Measurements from ENCODE around the gene KLHL29. TPM values are rescaled to one million over a fixed set of nuclear protein-coding genes. Genes with fewer than 3 reads are reported as not detected.

The KLHL29 gene
- total RNA-seq, 1 donor from 2014 or later: 8.4 TPM

GRCh38 chr2:23629772-23630480 is 244.9 kb downstream of the KLHL29 start:
- H3K36me3 Mint-ChIP-seq (ENCODE audit: low read depth): no peaks in the 10 kb centered on the region
- H3K4me3 Mint-ChIP-seq: peak overlapping the region; percentile 18
- no peak for DNase-seq (ENCODE audit: low read depth, low spot score)
- H3K27ac Mint-ChIP-seq (ENCODE audit: unreplicated experiment): peak overlapping the region; percentile 2
- no peak for TF ChIP-seq CTCF (conservative IDR thresholded peaks at IDR 0.05)
- H3K9me3 Mint-ChIP-seq: no peaks in the 10 kb centered on the region
- H3K27me3 Mint-ChIP-seq (ENCODE audit: low read depth): no peaks in the 10 kb centered on the region
- H3K4me1 Mint-ChIP-seq: peaks cover 38% of the 10 kb centered on the region

GRCh38 chr2:23630961-23631360 is 246.0 kb downstream of the KLHL29 start:
- H3K27me3 Mint-ChIP-seq (ENCODE audit: low read depth): no peaks in the 10 kb centered on the region
- H3K9me3 Mint-ChIP-seq: no peaks in the 10 kb centered on the region
- H3K27ac Mint-ChIP-seq (ENCODE audit: unreplicated experiment): peak overlapping the region; percentile 62
- peaks cover 40% of the 10 kb centered on the region for H3K4me1 Mint-ChIP-seq
- no peaks in the 10 kb centered on the region for H3K36me3 Mint-ChIP-seq (ENCODE audit: low read depth)
- H3K4me3 Mint-ChIP-seq: no peak overlapping the region
- no peak for TF ChIP-seq CTCF (conservative IDR thresholded peaks at IDR 0.05)
- no peak for DNase-seq (ENCODE audit: low read depth, low spot score)

- H3K27me3 Mint-ChIP-seq (ENCODE audit: low read depth): no peaks in the 10 kb centered on the region
- H3K36me3 Mint-ChIP-seq (ENCODE audit: low read depth): no peaks in the 10 kb centered on the region
- no peak for DNase-seq (ENCODE audit: low read depth, low spot score)
- TF ChIP-seq CTCF (conservative IDR thresholded peaks at IDR 0.05): no peak
- H3K4me3 Mint-ChIP-seq: no peak overlapping the region
- H3K27ac Mint-ChIP-seq (ENCODE audit: unreplicated experiment): peak overlapping the region; percentile 90
- H3K4me1 Mint-ChIP-seq: peaks cover 43% of the 10 kb centered on the region
- no peaks in the 10 kb centered on the region for H3K9me3 Mint-ChIP-seq
Observed at GRCh38 chr2:23631389-23631788, 246.4 kb downstream of the KLHL29 start.

- H3K36me3 Mint-ChIP-seq (ENCODE audit: low read depth): no peaks in the 10 kb centered on the region
- no peak for DNase-seq (ENCODE audit: low read depth, low spot score)
- H3K4me3 Mint-ChIP-seq: no peak overlapping the region
- H3K27me3 Mint-ChIP-seq (ENCODE audit: low read depth): no peaks in the 10 kb centered on the region
- H3K4me1 Mint-ChIP-seq: peaks cover 46% of the 10 kb centered on the region
- H3K9me3 Mint-ChIP-seq: no peaks in the 10 kb centered on the region
- no peak overlapping the region for H3K27ac Mint-ChIP-seq (ENCODE audit: unreplicated experiment)
- TF ChIP-seq CTCF (conservative IDR thresholded peaks at IDR 0.05): no peak
Observed at GRCh38 chr2:23632386-23632785, 247.4 kb downstream of the KLHL29 start.

- Mint-ChIP-seq H3K27me3 (ENCODE audit: low read depth) (no peaks in the 10 kb centered on the region), H3K4me1 (peaks cover 43% of the 10 kb centered on the region), H3K4me3 (no peak overlapping the region), H3K27ac (ENCODE audit: unreplicated experiment) (no peak overlapping the region), H3K36me3 (ENCODE audit: low read depth) (no peaks in the 10 kb centered on the region), H3K9me3 (no peaks in the 10 kb centered on the region)
- DNase-seq (ENCODE audit: low read depth, low spot score): no peak
- TF ChIP-seq CTCF (conservative IDR thresholded peaks at IDR 0.05): no peak
Observed at GRCh38 chr2:23632831-23633395, 247.9 kb downstream of the KLHL29 start.
